Activated naive CD8-positive, alpha-beta T cell treated with anti-CD3 and anti-CD28 coated beads for 36 hours (primary cell): ENCODE measurements around the gene GNG8. TPM values are rescaled to one million over a fixed set of nuclear protein-coding genes. Genes with fewer than 3 reads are reported as not detected.

Experiments used
- DNase-seq: peaks from one replicate; pipeline ENCODE4 v3.0.0; 2021
- H3K27ac Mint-ChIP-seq: one replicate; pipeline ENCODE4 v1.8.0; 2022; ENCODE audit warnings: mild to moderate bottlenecking, moderate library complexity, mixed read lengths
- H3K27me3 Mint-ChIP-seq: one replicate; pipeline ENCODE4 v1.8.0; 2022; ENCODE audit warnings: mild to moderate bottlenecking, mixed read lengths
- H3K36me3 Mint-ChIP-seq: one replicate; pipeline ENCODE4 v1.8.0; 2021; ENCODE audit warnings: mild to moderate bottlenecking, mixed read lengths
- H3K4me1 Mint-ChIP-seq: one replicate; pipeline ENCODE4 v1.8.0; 2021; ENCODE audit warnings: mixed read lengths
- H3K4me3 Mint-ChIP-seq: one replicate; pipeline ENCODE4 v1.8.0; 2022; ENCODE audit warnings: mild to moderate bottlenecking, moderate library complexity, mixed read lengths
- H3K9me3 Mint-ChIP-seq: one replicate; pipeline ENCODE4 v1.8.0; 2022; ENCODE audit warnings: mixed read lengths
- total RNA-seq, 2 experiments: library from RNA; stranded (reverse); gene quantifications; one replicate each; pipeline ENCODE4 v1.2.3, GENCODE V29; 2021

GNG8 gene
- total RNA-seq, 2 experiments from 2014 or later, result 20.4 to 21.3 TPM

DNA sequence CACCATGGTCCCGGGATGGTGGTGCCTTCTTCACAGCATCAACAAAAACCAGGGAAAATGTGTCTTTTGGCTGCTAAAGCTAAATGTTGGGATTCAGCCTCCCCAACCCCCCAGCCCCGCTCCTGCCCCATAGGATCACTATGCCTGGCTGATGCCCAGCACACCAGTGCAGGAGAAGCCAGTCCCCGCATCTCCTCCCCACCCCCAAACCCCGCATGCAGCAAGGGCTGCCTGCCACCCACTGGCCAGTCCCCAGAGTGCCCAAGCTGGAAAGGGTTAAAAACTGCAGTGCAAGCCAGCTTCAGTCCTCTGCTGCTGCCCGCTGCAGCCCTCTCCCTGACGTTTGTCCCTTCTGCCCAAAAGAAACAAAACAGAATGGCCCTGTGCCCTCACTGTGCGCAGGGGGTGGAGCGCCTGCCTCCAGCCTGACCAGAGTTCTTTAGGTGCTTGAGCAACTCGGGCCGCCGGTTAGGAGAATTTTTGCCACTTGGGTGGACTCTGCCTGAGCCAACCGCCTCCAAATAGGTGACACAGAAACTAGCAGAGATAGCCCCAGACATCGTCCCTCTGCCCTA is 31.1 kb downstream of the GNG8 start:
- Mint-ChIP-seq H3K27ac (no peak overlapping the region), H3K9me3 (peaks cover 3% of the 10 kb centered on the region), H3K36me3 (peaks cover 48% of the 10 kb centered on the region), H3K4me1 (peaks cover 45% of the 10 kb centered on the region), H3K4me3 (peak overlapping the region; percentile 96), H3K27me3 (no peaks in the 10 kb centered on the region)
- DNase-seq, result no peak

GRCh38 chr19:46603752-46604231 is 32.2 kb downstream of the GNG8 start:
- Mint-ChIP-seq H3K36me3 (peaks cover 40% of the 10 kb centered on the region), H3K27ac (peak overlapping the region; percentile 100), H3K4me3 (peak overlapping the region; percentile 96), H3K9me3 (peaks cover 6% of the 10 kb centered on the region), H3K4me1 (peaks cover 37% of the 10 kb centered on the region), H3K27me3 (no peaks in the 10 kb centered on the region)
- DNase-seq, result no peak

GRCh38 chr19:46603195-46603637 is 32.8 kb downstream of the GNG8 start:
- DNase-seq, result no peak
- peaks cover 37% of the 10 kb centered on the region for H3K4me1 Mint-ChIP-seq

DNA sequence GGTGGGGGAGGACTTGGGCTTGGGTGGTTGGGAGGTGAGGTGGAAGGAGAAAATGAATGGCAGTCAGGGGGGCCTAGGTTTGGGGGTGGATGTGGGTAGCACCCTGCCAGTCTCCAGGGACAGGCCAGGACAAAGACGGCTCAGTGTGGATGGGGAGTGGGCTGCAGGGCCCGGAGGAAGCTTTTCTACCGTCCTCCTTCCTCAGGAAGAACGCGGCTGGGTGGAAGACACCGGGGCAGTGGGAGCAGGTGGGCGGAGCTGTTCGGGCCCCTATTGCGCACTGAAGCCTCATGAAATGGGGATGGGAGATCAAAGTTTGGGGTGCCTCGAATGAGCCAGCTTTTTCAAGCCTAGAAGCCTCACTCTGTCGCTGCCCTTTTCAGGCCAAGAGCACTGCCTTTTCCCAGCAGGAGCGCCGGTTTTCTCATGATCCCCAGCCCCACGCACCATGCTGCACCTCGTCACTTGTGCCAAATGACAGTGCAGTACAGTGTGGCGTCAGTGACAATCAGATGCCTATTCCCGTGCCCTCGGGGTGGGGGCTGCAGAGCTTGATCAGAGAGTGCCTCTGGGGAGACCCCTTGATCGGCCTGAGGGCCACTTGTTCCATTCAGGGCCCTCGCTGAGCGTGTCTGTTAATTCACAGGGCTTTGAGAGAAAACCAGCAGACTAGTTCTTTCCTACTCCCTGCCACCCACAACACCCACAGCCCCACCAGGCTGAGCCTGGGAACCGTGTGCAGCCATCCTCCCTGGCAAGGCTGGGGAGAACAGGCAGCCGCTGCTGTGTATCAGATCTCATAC is 33.4 kb downstream of the GNG8 start:
- Mint-ChIP-seq H3K36me3 (peaks cover 36% of the 10 kb centered on the region), H3K4me3 (peak overlapping the region; percentile 96), H3K27ac (peak overlapping the region; percentile 100)

More at GRCh38 chr19:46603195-46603637, 32.8 kb downstream of the GNG8 start:
- H3K27me3 Mint-ChIP-seq, result no peaks in the 10 kb centered on the region
- H3K36me3 Mint-ChIP-seq, result peaks cover 41% of the 10 kb centered on the region
- peak overlapping the region; percentile 96 for H3K4me3 Mint-ChIP-seq
- H3K9me3 Mint-ChIP-seq, result peaks cover 9% of the 10 kb centered on the region
- peak overlapping the region; percentile 100 for H3K27ac Mint-ChIP-seq

GRCh38 chr19:46601318-46602224 is 34.4 kb downstream of the GNG8 start, which contains the start of gene CALM3:
Gene CALM3 (plus strand): TSS chr19:46601330. CDS start chr19:46601435, 105 bp downstream.
- no peaks in the 10 kb centered on the region for H3K27me3 Mint-ChIP-seq

More for the DNA sequence above, 33.4 kb downstream of the GNG8 start:
- peaks cover 32% of the 10 kb centered on the region for H3K4me1 Mint-ChIP-seq
- H3K9me3 Mint-ChIP-seq, result peaks cover 11% of the 10 kb centered on the region
- peak; percentile 79 for DNase-seq
- H3K27me3 Mint-ChIP-seq, result no peaks in the 10 kb centered on the region

DNA sequence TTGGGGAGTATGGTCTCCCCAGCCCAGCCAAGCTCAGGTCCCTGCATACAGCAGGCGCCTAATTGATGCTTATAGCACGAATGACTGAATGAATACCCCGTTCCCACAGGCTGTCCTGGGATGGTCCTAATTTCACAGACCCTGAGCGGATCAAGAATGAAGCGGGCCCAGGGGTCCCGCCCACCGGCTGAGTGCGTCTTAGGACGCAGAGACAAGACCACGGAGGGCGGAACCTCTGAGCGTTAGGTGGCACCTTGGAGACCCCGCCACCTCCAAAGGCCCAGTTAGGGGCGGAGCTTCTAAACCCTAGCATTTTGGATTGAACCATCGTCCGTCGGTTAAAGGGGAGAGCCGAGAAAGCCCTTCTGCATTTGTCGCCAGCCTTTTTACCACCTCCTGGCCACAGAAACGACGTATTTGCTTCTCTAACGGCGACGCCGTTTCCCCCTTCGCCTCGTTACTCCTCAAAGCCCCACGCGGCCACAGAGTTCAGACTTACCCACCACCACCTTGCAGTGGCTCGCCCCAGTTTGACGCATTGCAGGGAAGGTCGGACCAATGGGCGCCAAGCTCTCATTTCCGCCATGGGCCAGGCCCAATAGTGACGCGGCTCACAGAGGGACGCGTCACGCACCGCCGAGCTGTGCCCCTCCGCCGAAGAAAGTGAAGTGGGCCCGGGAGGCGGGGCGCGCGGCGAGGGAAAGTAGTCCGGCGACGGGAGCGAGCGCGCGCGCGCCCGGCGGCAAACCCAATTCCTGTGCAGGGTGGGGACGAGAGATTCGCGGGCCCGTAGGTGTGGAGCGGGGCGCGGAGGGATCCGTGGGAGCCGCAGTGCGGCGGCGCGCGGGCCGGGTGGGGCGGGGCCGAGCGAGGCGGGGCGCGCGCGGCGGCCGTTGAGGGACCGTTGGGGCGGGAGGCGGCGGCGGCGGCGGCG is 35.4 kb downstream of the GNG8 start:
- Mint-ChIP-seq H3K4me3 (peak overlapping the region; percentile 96), H3K27ac (peak overlapping the region; percentile 100), H3K27me3 (no peaks in the 10 kb centered on the region), H3K4me1 (peaks cover 23% of the 10 kb centered on the region), H3K9me3 (peaks cover 11% of the 10 kb centered on the region), H3K36me3 (peaks cover 28% of the 10 kb centered on the region)
- DNase-seq, result peak; percentile 97

More at GRCh38 chr19:46601318-46602224, 34.4 kb downstream of the GNG8 start, which contains the start of gene CALM3:
- H3K36me3 Mint-ChIP-seq, result peaks cover 34% of the 10 kb centered on the region
- peak within 1 kb of the TSS; percentile 96 for H3K4me3 Mint-ChIP-seq
- H3K27ac Mint-ChIP-seq, result peak within 1 kb of the TSS; percentile 100
- H3K4me1 Mint-ChIP-seq, result peaks cover 30% of the 10 kb centered on the region
- H3K9me3 Mint-ChIP-seq, result peaks cover 11% of the 10 kb centered on the region
- DNase-seq, result no peak

DNA sequence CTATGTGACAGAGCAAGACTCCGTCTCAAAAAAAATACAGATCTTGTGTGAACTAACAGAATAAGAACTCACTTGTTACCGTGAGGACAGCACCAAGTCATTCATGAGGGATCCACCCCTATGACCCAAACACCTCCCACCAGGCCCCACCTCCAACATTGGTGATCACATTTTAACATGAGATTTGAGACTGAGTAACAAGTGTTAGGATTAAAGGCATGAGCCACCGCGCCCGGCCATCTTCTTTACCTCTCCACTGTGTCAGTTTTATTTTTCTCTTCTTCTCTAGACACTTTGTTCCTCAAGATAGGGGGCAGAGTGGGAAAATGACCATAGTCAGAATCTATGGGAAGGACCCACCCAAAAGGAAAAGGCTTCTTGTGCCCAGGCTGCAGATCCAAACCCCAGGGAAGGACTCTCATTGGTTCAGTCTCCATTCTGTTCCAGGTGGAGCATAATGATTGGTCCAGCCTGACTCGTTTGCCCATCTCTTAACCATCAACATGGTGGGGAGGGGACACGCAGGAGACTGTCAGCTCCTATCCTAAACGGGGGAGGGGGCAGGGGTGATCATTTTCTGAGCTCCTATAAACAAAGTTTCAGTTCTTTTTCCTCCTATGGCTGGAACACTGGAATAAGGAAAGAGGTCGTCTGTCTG is 36.2 kb downstream of the GNG8 start:
- H3K27ac Mint-ChIP-seq, result peak overlapping the region; percentile 100
- H3K9me3 Mint-ChIP-seq, result peaks cover 11% of the 10 kb centered on the region
- no peaks in the 10 kb centered on the region for H3K27me3 Mint-ChIP-seq
- peak overlapping the region; percentile 96 for H3K4me3 Mint-ChIP-seq
- H3K36me3 Mint-ChIP-seq, result peaks cover 27% of the 10 kb centered on the region
- no peak for DNase-seq
- peaks cover 22% of the 10 kb centered on the region for H3K4me1 Mint-ChIP-seq

DNA sequence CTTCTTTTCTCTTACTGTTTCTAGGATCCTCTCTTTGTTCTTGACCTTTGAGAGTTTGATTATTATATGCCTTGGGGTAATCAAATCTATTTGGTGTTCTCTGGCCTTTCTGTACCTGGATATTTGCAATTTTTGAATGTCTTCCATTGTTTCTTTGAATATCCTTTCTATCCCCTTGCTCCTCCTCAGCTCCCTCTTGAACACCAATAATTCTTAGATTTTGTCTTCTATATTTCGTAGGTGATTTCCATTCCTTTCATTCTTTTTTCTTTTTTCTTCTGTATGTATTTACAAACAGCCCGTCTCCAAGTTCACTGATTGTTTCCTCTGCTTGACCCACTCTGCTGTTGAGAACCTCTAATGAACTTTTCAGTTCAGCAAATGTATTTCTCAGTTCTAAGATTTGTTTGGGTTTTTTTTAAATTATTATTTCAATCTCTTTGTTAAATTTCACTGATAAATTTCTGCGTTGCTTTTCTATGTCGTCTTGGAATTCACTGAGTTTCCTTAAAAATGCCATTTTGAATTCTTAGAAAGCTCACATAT is 37.6 kb downstream of the GNG8 start:
- H3K9me3 Mint-ChIP-seq, result peaks cover 11% of the 10 kb centered on the region
- peaks cover 25% of the 10 kb centered on the region for H3K36me3 Mint-ChIP-seq
- H3K4me3 Mint-ChIP-seq, result no peak overlapping the region
- peaks cover 17% of the 10 kb centered on the region for H3K4me1 Mint-ChIP-seq
- H3K27ac Mint-ChIP-seq, result no peak overlapping the region
- no peak for DNase-seq
- H3K27me3 Mint-ChIP-seq, result no peaks in the 10 kb centered on the region

- Mint-ChIP-seq H3K27me3 (no peaks in the 10 kb centered on the region), H3K4me3 (no peak overlapping the region), H3K9me3 (peaks cover 11% of the 10 kb centered on the region), H3K36me3 (peaks cover 7% of the 10 kb centered on the region), H3K27ac (no peak overlapping the region), H3K4me1 (peaks cover 10% of the 10 kb centered on the region)
- no peak for DNase-seq
Measured at GRCh38 chr19:46596008-46596407, 40.0 kb downstream of the GNG8 start.

DNA sequence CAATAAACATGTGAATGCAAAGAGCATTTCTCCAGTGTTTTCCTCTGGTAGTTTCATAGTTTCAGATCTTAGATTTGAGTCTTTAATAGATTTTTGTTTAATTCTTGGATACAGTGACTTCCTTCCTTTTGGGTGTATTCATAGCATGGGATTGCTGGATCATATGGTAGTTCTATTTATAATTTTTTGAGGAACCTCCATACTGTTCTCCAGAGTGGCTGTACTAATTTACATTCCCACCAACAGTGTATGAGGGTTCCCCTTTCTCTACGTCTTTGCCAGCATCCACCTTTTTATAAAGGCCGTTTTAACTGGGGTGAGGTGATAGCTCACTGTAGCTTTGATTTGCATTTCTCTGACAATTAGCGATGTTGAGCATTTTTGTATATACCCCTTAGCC is 44.1 kb downstream of the GNG8 start:
- Mint-ChIP-seq H3K9me3 (no peaks in the 10 kb centered on the region), H3K4me3 (no peak overlapping the region), H3K36me3 (no peaks in the 10 kb centered on the region), H3K4me1 (no peaks in the 10 kb centered on the region), H3K27me3 (no peaks in the 10 kb centered on the region), H3K27ac (no peak overlapping the region)
- DNase-seq, result no peak

DNA sequence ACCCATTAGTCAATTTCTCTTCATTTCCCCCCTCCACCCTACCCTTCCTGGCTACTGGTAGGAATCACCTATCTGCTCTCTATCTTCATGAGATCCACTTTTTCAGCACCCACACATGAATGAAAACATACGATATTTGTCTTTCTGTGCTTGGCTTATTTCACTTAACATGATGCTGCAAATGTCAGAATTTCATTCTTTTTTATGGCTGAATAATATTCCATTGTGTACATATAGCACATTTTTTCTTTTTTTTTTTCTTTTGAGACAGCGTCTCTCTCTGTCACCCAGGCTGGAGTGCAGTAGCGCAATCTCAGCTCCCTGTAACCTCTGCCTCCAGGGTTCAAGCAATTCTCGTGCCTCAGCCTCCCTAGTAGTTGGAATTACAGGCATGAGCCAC is 44.7 kb downstream of the GNG8 start:
- Mint-ChIP-seq H3K27me3 (no peaks in the 10 kb centered on the region), H3K9me3 (no peaks in the 10 kb centered on the region), H3K4me3 (no peak overlapping the region), H3K27ac (no peak overlapping the region), H3K36me3 (no peaks in the 10 kb centered on the region), H3K4me1 (no peaks in the 10 kb centered on the region)
- no peak for DNase-seq

- H3K9me3 Mint-ChIP-seq, result no peaks in the 10 kb centered on the region
- H3K27me3 Mint-ChIP-seq, result no peaks in the 10 kb centered on the region
- no peak for DNase-seq
- H3K4me1 Mint-ChIP-seq, result peaks cover 4% of the 10 kb centered on the region
- no peak overlapping the region for H3K4me3 Mint-ChIP-seq
- H3K27ac Mint-ChIP-seq, result no peak overlapping the region
- no peaks in the 10 kb centered on the region for H3K36me3 Mint-ChIP-seq
Measured at GRCh38 chr19:46587861-46588260, 48.1 kb downstream of the GNG8 start.

DNA sequence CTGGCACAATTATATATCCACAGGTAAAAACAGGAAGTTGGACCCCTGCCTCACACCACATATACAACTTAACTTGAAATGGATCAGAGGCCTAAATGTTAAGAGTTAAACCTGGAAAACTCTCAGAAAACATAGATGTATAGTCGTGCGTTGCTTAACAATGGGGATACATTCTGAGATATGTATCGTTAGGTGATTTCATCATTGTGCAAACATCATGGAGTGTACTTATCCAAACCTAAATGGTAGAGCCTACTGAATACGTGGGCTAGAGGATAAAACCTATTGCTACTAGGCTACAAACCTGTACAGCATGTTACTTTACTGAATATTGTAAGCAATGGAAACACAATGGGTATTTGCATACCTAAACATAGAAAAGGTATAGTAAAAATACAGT is 49.7 kb downstream of the GNG8 start:
- no peak overlapping the region for H3K4me3 Mint-ChIP-seq
- H3K27ac Mint-ChIP-seq, result no peak overlapping the region
- no peaks in the 10 kb centered on the region for H3K36me3 Mint-ChIP-seq
- no peaks in the 10 kb centered on the region for H3K27me3 Mint-ChIP-seq
- H3K4me1 Mint-ChIP-seq, result peaks cover 4% of the 10 kb centered on the region
- no peak for DNase-seq
- no peaks in the 10 kb centered on the region for H3K9me3 Mint-ChIP-seq
